HCT116 (cell line): ENCODE results near the gene MS4A5. TPM values are rescaled to one million over a fixed set of nuclear protein-coding genes. Genes with fewer than 3 reads are reported as not detected.

Experiments
- ATAC-seq: fragments of 200-7000 bp; cut with Tn5 transposase; 2 replicates; pipeline ENCODE4 v1.9.1; 2020; ENCODE audit warnings: mild to moderate bottlenecking, moderate library complexity
- BruUV-seq: library from RNA; stranded (reverse); fragments of 400-500 nt; replicated peaks from 2 replicates; lab custom pipeline; 2021; lab: Mats Ljungman, UMichigan
- CTCF ChIA-PET: fragments of 300-600 bp; sonication (Branson Sonifier 250); formaldehyde crosslinking; loops from one replicate; lab custom pipeline; 2021; ENCODE audit warnings: antibody characterized with exemption; lab: Charles Lee
- POLR2A ChIA-PET: fragments of 300-600, 350-600 bp; sonication (Branson Sonifier 250); formaldehyde crosslinking; loops from one replicate; lab custom pipeline; 2021; ENCODE audit warnings: antibody characterized with exemption; lab: Charles Lee
- RAD21 ChIA-PET, 2 experiments: fragments of 300-600 bp; sonication (Branson Sonifier 250); formaldehyde crosslinking; loops; one replicate each; lab custom pipeline; 2023; ENCODE audit warnings: low total read pairs in 2 of 2; ENCODE audit not compliant: uncharacterized antibody in 2 of 2, unreplicated experiment in 2 of 2, low non-redundant PET in 1 of 2; lab: Charles Lee
- DNase-seq: peaks from one replicate; pipeline ENCODE4 v3.0.0-alpha.2; 2010; ENCODE audit warnings: low read depth, low spot score
- H2AFZ ChIP-seq: fragments of 200-600 bp; shearing (Covaris generic), sonication (generic); 2 replicates; pipeline ENCODE4 v1.6.1; 2017; ENCODE audit warnings: low read depth, mixed run types, mixed read lengths, antibody characterized with exemption, low read length; ENCODE audit not compliant: poor library complexity, severe bottlenecking
- H3K27ac ChIP-seq: 2 replicates; pipeline ENCODE4 v1.5.1; 2012; ENCODE audit warnings: low read depth, low read length
- H3K27me3 ChIP-seq: fragments of 200-600 bp; sonication (generic); 2 replicates; pipeline ENCODE4 v1.6.1; 2016; ENCODE audit warnings: mixed run types, low read length, mixed read lengths; ENCODE audit not compliant: insufficient read depth
- H3K36me3 ChIP-seq, 2 experiments: fragments of 200-500 bp in 1 of 2; fragments of 200-600 bp in 1 of 2; sonication (Bioruptor generic) in 1 of 2; sonication (generic) in 1 of 2; 2 replicates each; pipeline versions ENCODE4 v1.5.1 to v1.6.1; 2014 to 2016; ENCODE audit warnings: low read length in 2 of 2, inconsistent platforms in 1 of 2, mixed read lengths in 1 of 2, mixed run types in 1 of 2; ENCODE audit not compliant: insufficient read depth in 2 of 2, control insufficient read depth in 1 of 2
- H3K4me1 ChIP-seq, 2 experiments: fragments of 200-600 bp in 1 of 2; sonication (generic) in 1 of 2; 2 replicates each; pipeline versions ENCODE4 v1.5.1 to v1.6.1; 2012 to 2017; ENCODE audit warnings: low read length in 2 of 2, inconsistent platforms in 1 of 2, mild to moderate bottlenecking in 1 of 2, mixed read lengths in 1 of 2, mixed run types in 1 of 2, moderate library complexity in 1 of 2; ENCODE audit not compliant: insufficient read depth in 2 of 2, control insufficient read depth in 1 of 2
- H3K4me2 ChIP-seq: fragments of 200-600 bp; sonication (generic); 2 replicates; pipeline ENCODE4 v1.6.1; 2017; ENCODE audit warnings: mixed run types, low read length, mixed read lengths
- H3K4me3 ChIP-seq, 2 experiments: fragments of 200-600 bp in 1 of 2; sonication (generic) in 1 of 2; replicated peaks in 1 of 2; 2 replicates each; pipeline ENCODE4 v1.5.1; 2011 to 2016; ENCODE audit warnings: low read length in 2 of 2, control low read depth in 1 of 2, low read depth in 1 of 2, mild to moderate bottlenecking in 1 of 2, mixed read lengths in 1 of 2, mixed run types in 1 of 2
- H3K79me2 ChIP-seq: fragments of 200-600 bp; sonication (generic); 2 replicates; pipeline ENCODE4 v1.6.1; 2017; ENCODE audit warnings: mild to moderate bottlenecking, mixed run types, low read length, moderate library complexity, mixed read lengths; ENCODE audit not compliant: insufficient read depth
- H3K9ac ChIP-seq: fragments of 200-600 bp; sonication (generic); 2 replicates; pipeline ENCODE4 v1.6.1; 2016; ENCODE audit warnings: low read length, mixed read lengths
- H3K9me2 ChIP-seq: fragments of 200-600 bp; sonication (generic), shearing (Covaris generic); 2 replicates; pipeline ENCODE4 v1.6.1; 2017; ENCODE audit warnings: mixed run types, mild to moderate bottlenecking, moderate library complexity; ENCODE audit not compliant: insufficient read depth
- H3K9me3 ChIP-seq, 2 experiments: fragments of 200-500 bp in 1 of 2; fragments of 200-600 bp in 1 of 2; sonication (Bioruptor generic) in 1 of 2; sonication (generic) in 1 of 2; 2 replicates each; pipeline ENCODE4 v1.6.1; 2014 to 2017; ENCODE audit warnings: low read length in 2 of 2, mixed read lengths in 2 of 2, inconsistent platforms in 1 of 2, low read depth in 1 of 2, mild to moderate bottlenecking in 1 of 2, mixed run types in 1 of 2, moderate library complexity in 1 of 2; ENCODE audit not compliant: control insufficient read depth in 1 of 2, insufficient read depth in 1 of 2
- H4K20me1 ChIP-seq: fragments of 200-600 bp; sonication (generic), shearing (Covaris generic); 2 replicates; pipeline ENCODE4 v1.6.1; 2017; ENCODE audit warnings: mixed run types, mild to moderate bottlenecking, moderate library complexity; ENCODE audit not compliant: insufficient read depth
- CEBPB ChIP-seq: IDR thresholded peaks from 2 replicates; pipeline ENCODE4 v1.6.1; 2012; ENCODE audit warnings: low read depth
- CTCF ChIP-seq, 3 experiments: fragments of 200-600 bp in 1 of 3; sonication (generic) in 1 of 3; IDR thresholded peaks in 2 of 3; conservative IDR thresholded peaks in 1 of 3; 2 replicates each; pipeline ENCODE4 v1.5.1; 2012 to 2017; ENCODE audit warnings: low read depth in 2 of 3, low read length in 2 of 3, antibody characterized with exemption in 1 of 3, borderline replicate concordance in 1 of 3, control low read depth in 1 of 3, mild to moderate bottlenecking in 1 of 3, mixed read lengths in 1 of 3, mixed run types in 1 of 3, moderate library complexity in 1 of 3; ENCODE audit not compliant: insufficient read depth in 1 of 3
- EGR1 ChIP-seq: IDR thresholded peaks from 2 replicates; pipeline ENCODE4 v1.6.1; 2012; ENCODE audit warnings: low read depth
- EZH2phosphoT487 ChIP-seq: fragments of 200-600 bp; IDR thresholded peaks from 2 replicates; pipeline ENCODE4 v1.6.1; 2018; ENCODE audit warnings: antibody characterized with exemption, borderline replicate concordance
- FOSL1 ChIP-seq: IDR thresholded peaks from 2 replicates; pipeline ENCODE4 v1.6.1; 2012; ENCODE audit warnings: low read depth
- JUND ChIP-seq: IDR thresholded peaks from 2 replicates; pipeline ENCODE4 v1.6.1; 2012
- POLR2A ChIP-seq: IDR thresholded peaks from 2 replicates; pipeline ENCODE4 v1.7.0; 2011; ENCODE audit warnings: borderline replicate concordance; ENCODE audit not compliant: insufficient read depth, insufficient read length; ENCODE audit errors: extremely low read depth
- RAD21 ChIP-seq: IDR thresholded peaks from 2 replicates; pipeline ENCODE4 v1.6.1; 2012; ENCODE audit warnings: low read depth, mild to moderate bottlenecking
- REST ChIP-seq: IDR thresholded peaks from 2 replicates; pipeline ENCODE4 v1.6.1; 2012; ENCODE audit warnings: low read depth
- SP1 ChIP-seq: IDR thresholded peaks from 2 replicates; pipeline ENCODE4 v1.6.1; 2012; ENCODE audit warnings: low read depth
- SRF ChIP-seq: IDR thresholded peaks from 2 replicates; pipeline ENCODE4 v1.6.1; 2012; ENCODE audit warnings: low read depth
- TCF7L2 ChIP-seq: IDR thresholded peaks from 2 replicates; pipeline ENCODE4 v1.7.0; 2011; ENCODE audit warnings: borderline replicate concordance, inconsistent platforms; ENCODE audit not compliant: insufficient read depth, insufficient read length; ENCODE audit errors: extremely low read depth
- YY1 ChIP-seq: IDR thresholded peaks from 2 replicates; pipeline ENCODE4 v1.6.1; 2011; ENCODE audit warnings: low read length, low read depth, moderate library complexity, mild to moderate bottlenecking; ENCODE audit not compliant: insufficient replicate concordance; ENCODE audit errors: extremely low read depth
- ZFX ChIP-seq: fragments of 450-650 bp; IDR thresholded peaks from 2 replicates; pipeline ENCODE4 v1.6.1; 2017
- ZNF274 ChIP-seq: fragments of 200-500 bp; sonication (Bioruptor generic); IDR thresholded peaks from 2 replicates; pipeline ENCODE4 v1.6.1; 2014; ENCODE audit warnings: mild to moderate bottlenecking, low read depth, low read length, inconsistent platforms
- intact Hi-C: fragments of 100-400 bp; cut with micrococcal nuclease; formaldehyde crosslinking; loops from 2 replicates; pipeline ENCODE4 v1.10.0; 2022
- total RNA-seq: library from RNA; stranded (reverse); gene quantifications from one replicate; pipeline ENCODE4 v1.2.1, GENCODE V29; 2021; ENCODE audit not compliant: unreplicated experiment

Gene MS4A5
- total RNA-seq, 1 experiment from 2014 or later: not detected

- POLR2A ChIA-PET: no interaction called here
- CTCF ChIA-PET: no interaction called here
- intact Hi-C loops: no loop called here
Measured at GRCh38 chr11:60469723-60470122, 40.4 kb downstream of the MS4A5 start.

More at GRCh38 chr11:60469723-60470122, 40.4 kb downstream of the MS4A5 start:
- Histone ChIP-seq H3K9me2 (no peaks in the 10 kb centered on the region), H3K4me1 (no peaks in the 10 kb centered on the region), H4K20me1 (no peaks in the 10 kb centered on the region), H3K9me3 (no peaks in the 10 kb centered on the region), H2AFZ (no peak overlapping the region), H3K27ac (no peak overlapping the region), H3K4me3 (no peak overlapping the region), H3K4me2 (no peak overlapping the region), H3K9ac (no peak overlapping the region), H3K36me3 (no peaks in the 10 kb centered on the region), H3K27me3 (no peaks in the 10 kb centered on the region), H3K79me2 (no peaks in the 10 kb centered on the region)
- no TSS peak for BruUV-seq
- RAD21 ChIA-PET: no interaction called here
- ATAC-seq: no peak
- TF ChIP-seq POLR2A (no peak), REST (no peak), ZFX (no peak), SP1 (no peak), YY1 (no peak), RAD21 (peak; percentile 12; the same call in 1 of the 2 replicates), CTCF (IDR thresholded peaks at IDR 0.05 in 2 of 3, conservative IDR thresholded peaks at IDR 0.05 in 1 of 3; ENCODE audit: borderline replicate concordance in 1 of 3, insufficient read depth in 1 of 3, low read depth in 2 of 3, low read length in 2 of 3) (peak in 2 of 3 experiments; percentile 22 to 46; a peak in 3 of 6 replicates), CEBPB (no peak), TCF7L2 (no peak), EGR1 (no peak), EZH2phosphoT487 (no peak), FOSL1 (no peak), ZNF274 (no peak), SRF (no peak), JUND (no peak)
- no peak for DNase-seq
